Vagina (tissue), 2 donors: ENCODE results near the gene IRF2BPL. TPM values are rescaled to one million over a fixed set of nuclear protein-coding genes. Genes with fewer than 3 reads are reported as not detected.

ENCODE experiments used
- DNase-seq, 2 donors: peaks; one replicate each; pipeline ENCODE4 v3.0.0-alpha.2; 2017; ENCODE audit errors: extremely low spot score in 2 of 2
- H3K27ac ChIP-seq: fragments of 200-600 bp; sonication (generic); one replicate; pipeline ENCODE4 v1.5.1; 2019
- H3K27me3 ChIP-seq: fragments of 200-600 bp; sonication (generic); one replicate; pipeline ENCODE4 v1.5.1; 2019
- H3K36me3 ChIP-seq, 2 donors: fragments of 200-600 bp; sonication (generic); one replicate each; pipeline ENCODE4 v1.5.1; 2017 to 2019
- H3K4me1 ChIP-seq: fragments of 200-600 bp; sonication (generic); one replicate; pipeline ENCODE4 v1.5.1; 2019
- H3K4me3 ChIP-seq, 2 donors: fragments of 200-600 bp; sonication (generic); 1 replicate in 1 of 2; 2 replicates in 1 of 2; pipeline ENCODE4 v1.5.1; 2016 to 2019
- H3K9me3 ChIP-seq: fragments of 200-600 bp; sonication (generic); one replicate; pipeline ENCODE4 v1.5.1; 2019
- CTCF ChIP-seq, 3 experiments: fragments of 450-650 bp in 2 of 3; fragments of 200-600 bp in 1 of 3; sonication (generic) in 1 of 3; IDR thresholded peaks; one replicate each; pipeline ENCODE4 v1.5.1; 2017 to 2019; ENCODE audit warnings: antibody characterized with exemption in 3 of 3, mild to moderate bottlenecking in 2 of 3, moderate library complexity in 2 of 3
- POLR2A ChIP-seq, 2 donors: fragments of 450-650 bp; IDR thresholded peaks; one replicate each; pipeline ENCODE4 v1.6.1; 2017; ENCODE audit warnings: antibody characterized with exemption in 2 of 2, mild to moderate bottlenecking in 2 of 2, moderate library complexity in 2 of 2
- POLR2AphosphoS5 ChIP-seq, 2 donors: sonication (generic); formaldehyde crosslinking; IDR thresholded peaks; one replicate each; pipeline ENCODE4 v1.9.0; 2017; ENCODE audit warnings: antibody characterized with exemption in 2 of 2, mild to moderate bottlenecking in 2 of 2, low read depth in 1 of 2; ENCODE audit not compliant: insufficient read depth in 1 of 2
- intact Hi-C: fragments of 100-400 bp; cut with DNase I; formaldehyde crosslinking; loops from one replicate; pipeline ENCODE4 v1.15.1; 2023
- total RNA-seq: library from RNA; depleted of rRNA; stranded (reverse); fragments of >200 nt; gene quantifications from one replicate; pipeline ENCODE4 v1.2.3, GENCODE V29; 2016

Gene IRF2BPL
- total RNA-seq, 1 donor from 2014 or later, result 51.1 TPM

- peaks cover 23% of the 10 kb centered on the region for H3K4me1 ChIP-seq
- intact Hi-C loops, result no loop called here
- TF ChIP-seq POLR2A (IDR thresholded peaks at IDR 0.05) (no peak), CTCF (IDR thresholded peaks at IDR 0.05) (no peak), POLR2AphosphoS5 (IDR thresholded peaks at IDR 0.05; ENCODE audit: insufficient read depth in 1 of 2, low read depth in 1 of 2) (no peak)
- no peaks in the 10 kb centered on the region for H3K36me3 ChIP-seq
- H3K27me3 ChIP-seq, result no peaks in the 10 kb centered on the region
- H3K9me3 ChIP-seq, result no peaks in the 10 kb centered on the region
- no peak overlapping the region for H3K4me3 ChIP-seq
- no peak overlapping the region for H3K27ac ChIP-seq
- DNase-seq, result no peak
Measured at GRCh38 chr14:77055306-77055705, 26.8 kb upstream of the IRF2BPL start.

GRCh38 chr14:77053046-77053841 is 24.7 kb upstream of the IRF2BPL start:
- Histone ChIP-seq H3K4me3 (no peak overlapping the region), H3K27me3 (no peaks in the 10 kb centered on the region), H3K4me1 (peaks cover 23% of the 10 kb centered on the region), H3K36me3 (no peaks in the 10 kb centered on the region), H3K9me3 (no peaks in the 10 kb centered on the region), H3K27ac (peak overlapping the region; percentile 65)
- intact Hi-C loops, result loop anchor here (5.0 kb wide), 1 partner anchor 141 kb away; no protein-coding TSS in a partner anchor
- TF ChIP-seq CTCF (IDR thresholded peaks at IDR 0.05) (peak; percentile 88 to 99 (median 94)), POLR2A (IDR thresholded peaks at IDR 0.05) (no peak), POLR2AphosphoS5 (IDR thresholded peaks at IDR 0.05; ENCODE audit: insufficient read depth in 1 of 2, low read depth in 1 of 2) (peak in 1 of 2 donors; percentile 29)
- DNase-seq, result no peak

GRCh38 chr14:77052281-77053044 is 24.0 kb upstream of the IRF2BPL start:
- Histone ChIP-seq H3K27ac (peak overlapping the region; percentile 65), H3K4me3 (no peak overlapping the region), H3K9me3 (no peaks in the 10 kb centered on the region), H3K4me1 (peaks cover 23% of the 10 kb centered on the region), H3K27me3 (no peaks in the 10 kb centered on the region), H3K36me3 (no peaks in the 10 kb centered on the region)
- intact Hi-C loops, result loop anchor here (5.0 kb wide), 1 partner anchor 140 kb away; no protein-coding TSS in a partner anchor
- TF ChIP-seq POLR2A (IDR thresholded peaks at IDR 0.05) (no peak), CTCF (IDR thresholded peaks at IDR 0.05) (no peak), POLR2AphosphoS5 (IDR thresholded peaks at IDR 0.05; ENCODE audit: insufficient read depth in 1 of 2, low read depth in 1 of 2) (no peak)
- DNase-seq, result no peak

GRCh38 chr14:77051116-77051515 is 22.6 kb upstream of the IRF2BPL start:
- H3K9me3 ChIP-seq, result no peaks in the 10 kb centered on the region
- peak overlapping the region; percentile 42 for H3K27ac ChIP-seq
- intact Hi-C loops, result loop anchor here (5.0 kb wide), 1 partner anchor 139 kb away; no protein-coding TSS in a partner anchor
- TF ChIP-seq CTCF (IDR thresholded peaks at IDR 0.05), result no peak
- peak in 1 of 2 donors; percentile 18 for TF ChIP-seq POLR2AphosphoS5 (IDR thresholded peaks at IDR 0.05; ENCODE audit: insufficient read depth in 1 of 2, low read depth in 1 of 2)
- peaks cover 33% of the 10 kb centered on the region for H3K4me1 ChIP-seq
- no peaks in the 10 kb centered on the region for H3K27me3 ChIP-seq
- H3K36me3 ChIP-seq, result no peaks in the 10 kb centered on the region
- no peak overlapping the region for H3K4me3 ChIP-seq
- no peak for DNase-seq
